Stimulated activated CD4-positive, alpha-beta T cell treated with anti-CD3 and anti-CD28 coated beads, Interleukin-1b, Interleukin-23, amount 100 ng/mL, for 48 hours (primary cell): Measurements from ENCODE around the gene SLC4A8.
"Not testable (repeated sequence)": the region's sequence is repeated elsewhere in the genome, so short reads cannot be mapped to it uniquely, and the experiment has no call there.

Source experiments
- DNase-seq: peaks from one replicate; pipeline ENCODE4 v3.0.0-alpha.2; 2020

The SLC4A8 gene

DNA sequence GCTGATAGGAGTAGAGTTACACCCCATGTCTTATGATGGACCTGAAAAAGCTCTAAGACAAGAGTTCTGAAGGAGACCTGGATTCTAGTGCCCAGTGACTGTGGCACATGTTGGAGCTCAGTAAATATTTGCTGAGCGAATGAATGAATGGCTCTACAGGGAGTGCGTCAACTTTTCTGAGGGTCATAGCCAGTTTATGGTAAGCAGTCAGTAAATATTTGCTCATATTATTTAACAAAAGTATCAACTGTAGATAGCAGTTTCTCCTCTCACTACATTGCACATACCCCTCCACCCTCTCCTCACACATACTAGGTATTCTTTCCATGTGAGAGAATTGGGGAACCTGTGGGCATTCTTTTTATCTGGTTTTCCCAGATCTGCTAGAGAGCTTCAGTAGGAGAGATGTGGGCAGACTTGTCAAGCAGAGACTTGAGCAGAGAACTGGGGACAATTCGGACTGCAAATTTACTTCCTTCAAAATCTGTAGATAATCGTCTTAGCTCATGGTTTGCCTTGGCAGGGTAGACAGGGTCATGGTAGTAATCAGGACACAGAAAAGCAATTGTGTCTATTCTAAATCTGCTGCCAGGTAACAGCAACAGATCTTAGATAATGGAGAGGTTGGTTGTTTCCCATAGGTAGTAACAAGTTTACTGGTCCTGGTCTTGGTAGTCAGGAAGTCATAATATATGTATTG lies 5.7 kb downstream of the SLC4A8 start:
- DNase-seq: no peak

DNA sequence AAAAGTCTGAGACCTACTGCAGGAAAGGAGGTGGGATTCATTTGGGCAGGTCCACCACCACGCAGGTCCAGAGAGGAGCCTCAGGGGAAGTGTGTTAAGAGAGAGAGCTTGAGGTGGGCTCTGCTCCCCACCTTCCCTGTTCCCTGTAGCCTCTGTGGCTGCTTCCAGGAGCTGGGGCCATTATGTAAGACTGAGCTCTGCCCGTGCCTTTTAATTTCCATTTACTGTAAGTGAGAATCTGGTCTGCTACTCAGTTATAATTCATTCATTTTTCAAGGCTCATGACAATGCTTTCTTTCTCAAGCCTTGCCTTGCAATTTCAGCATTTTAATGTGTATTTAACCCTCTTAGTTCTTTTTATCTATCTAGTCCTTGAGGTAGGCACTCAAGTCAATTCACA lies 8.3 kb downstream of the SLC4A8 start:
- no peak for DNase-seq

DNA sequence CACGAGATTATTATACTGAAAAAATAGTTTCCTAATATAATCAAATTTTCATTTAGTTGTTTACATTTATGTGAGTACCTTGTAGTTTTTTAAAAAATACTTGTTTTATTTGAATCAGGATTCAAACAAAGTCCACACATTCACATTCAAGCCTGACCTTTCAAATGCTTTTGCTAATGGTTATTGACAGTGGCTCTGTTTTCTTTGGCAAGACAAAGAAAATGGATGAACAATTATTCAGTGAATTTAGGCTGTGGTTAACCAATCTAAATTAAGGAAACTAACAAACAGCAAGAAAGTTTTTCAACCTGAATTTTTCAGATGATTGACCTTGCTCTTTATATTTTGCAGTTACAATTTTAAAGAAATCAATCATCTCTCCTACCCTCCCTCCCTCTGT lies 9.7 kb downstream of the SLC4A8 start:
- DNase-seq: no peak

DNA sequence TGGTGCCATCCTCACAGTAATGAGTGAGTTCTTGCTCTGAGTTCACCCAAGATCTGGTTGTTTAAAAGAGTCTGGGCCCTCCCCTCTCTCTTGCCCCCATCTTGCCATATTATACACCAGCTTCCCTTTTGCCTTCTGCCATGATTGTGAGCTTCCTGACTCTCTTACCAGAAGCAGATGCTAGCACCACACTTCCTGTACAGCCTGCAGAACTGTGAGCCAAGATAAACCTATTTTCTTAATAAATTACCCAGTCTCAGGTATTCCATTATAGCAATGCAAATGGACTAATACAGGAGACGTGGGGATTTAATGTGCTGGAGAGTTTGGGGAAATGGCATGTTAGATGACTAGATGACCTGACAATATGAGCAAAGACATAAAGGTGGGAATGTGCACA lies 12.8 kb downstream of the SLC4A8 start:
- no peak for DNase-seq

DNA sequence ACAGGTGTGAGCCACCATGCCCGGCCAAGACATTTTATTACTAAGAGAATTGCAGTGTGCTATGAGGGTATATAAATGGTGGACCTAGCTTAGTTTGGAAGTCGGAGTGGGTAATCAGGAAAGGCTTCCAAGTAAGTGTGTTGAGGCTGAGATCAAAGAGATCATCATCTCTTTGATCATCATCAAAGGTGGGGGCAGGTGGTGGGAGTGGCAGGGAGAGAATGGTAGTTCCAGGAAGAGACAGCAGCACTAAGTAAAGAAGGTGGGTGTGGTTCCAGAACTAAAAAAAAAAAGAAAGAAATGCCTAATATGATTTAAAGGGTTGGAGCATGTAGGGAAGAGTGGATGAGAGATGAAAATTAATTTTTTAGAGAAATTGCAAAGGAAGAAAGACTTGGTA lies 14.7 kb downstream of the SLC4A8 start:
- no peak for DNase-seq

DNA sequence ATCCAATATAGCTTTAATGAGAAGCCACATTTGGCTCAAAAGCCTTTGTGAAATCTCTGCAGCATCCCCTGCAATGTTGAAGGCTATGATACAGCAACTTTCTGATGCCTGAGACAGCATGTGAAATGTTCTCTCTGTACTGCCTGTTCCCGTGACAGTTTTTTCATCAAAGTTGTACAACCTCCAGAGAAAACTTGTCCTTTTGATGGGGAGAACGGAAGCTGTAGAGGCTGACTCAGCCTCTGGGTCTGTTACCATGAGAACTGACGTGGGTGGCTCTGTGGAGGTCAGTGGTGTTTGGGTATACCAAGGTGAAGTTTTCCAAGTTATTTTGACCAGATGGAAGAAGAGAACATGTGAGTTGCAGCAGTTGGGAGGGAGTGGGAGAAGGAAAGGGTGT lies 17.0 kb downstream of the SLC4A8 start:
- no peak for DNase-seq

DNA sequence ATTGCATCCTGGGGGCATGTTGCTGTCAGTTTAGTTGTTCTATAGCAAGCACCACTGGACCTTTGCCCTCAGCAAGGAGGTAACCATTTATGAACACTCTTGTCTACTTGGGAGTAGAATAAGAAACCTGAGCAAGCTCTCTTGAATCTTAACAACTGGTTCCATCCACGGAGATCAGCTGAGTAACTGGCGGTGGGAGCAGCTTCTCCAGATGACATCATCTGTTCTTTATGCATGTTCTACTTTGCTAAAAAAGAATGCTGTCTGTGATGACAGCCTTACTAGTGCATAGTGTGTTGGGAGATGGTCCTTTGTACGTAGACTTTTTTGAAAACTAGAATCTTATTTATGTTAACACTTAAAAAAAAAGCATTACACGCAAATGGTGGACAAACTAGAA lies 17.7 kb downstream of the SLC4A8 start:
- DNase-seq: no peak

DNA sequence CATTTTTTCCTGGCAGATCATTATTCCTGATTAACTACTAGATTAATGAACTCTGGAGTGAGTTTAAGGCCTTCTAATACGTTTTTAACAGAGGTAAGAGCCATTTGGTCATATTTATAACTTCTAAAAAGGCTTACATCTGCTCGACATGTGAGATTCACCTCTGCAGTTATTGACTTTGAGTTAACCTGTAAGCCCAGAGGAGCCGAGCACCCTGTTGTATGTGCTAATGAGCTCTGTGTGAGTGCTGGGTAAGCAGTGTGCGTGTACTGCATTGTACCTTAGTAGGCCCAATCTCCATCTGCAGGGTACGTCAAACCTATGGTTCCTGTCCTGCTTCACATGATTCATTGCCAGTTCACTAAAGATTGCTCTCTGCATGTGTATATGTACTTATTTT lies 18.9 kb downstream of the SLC4A8 start:
- no peak for DNase-seq

DNA sequence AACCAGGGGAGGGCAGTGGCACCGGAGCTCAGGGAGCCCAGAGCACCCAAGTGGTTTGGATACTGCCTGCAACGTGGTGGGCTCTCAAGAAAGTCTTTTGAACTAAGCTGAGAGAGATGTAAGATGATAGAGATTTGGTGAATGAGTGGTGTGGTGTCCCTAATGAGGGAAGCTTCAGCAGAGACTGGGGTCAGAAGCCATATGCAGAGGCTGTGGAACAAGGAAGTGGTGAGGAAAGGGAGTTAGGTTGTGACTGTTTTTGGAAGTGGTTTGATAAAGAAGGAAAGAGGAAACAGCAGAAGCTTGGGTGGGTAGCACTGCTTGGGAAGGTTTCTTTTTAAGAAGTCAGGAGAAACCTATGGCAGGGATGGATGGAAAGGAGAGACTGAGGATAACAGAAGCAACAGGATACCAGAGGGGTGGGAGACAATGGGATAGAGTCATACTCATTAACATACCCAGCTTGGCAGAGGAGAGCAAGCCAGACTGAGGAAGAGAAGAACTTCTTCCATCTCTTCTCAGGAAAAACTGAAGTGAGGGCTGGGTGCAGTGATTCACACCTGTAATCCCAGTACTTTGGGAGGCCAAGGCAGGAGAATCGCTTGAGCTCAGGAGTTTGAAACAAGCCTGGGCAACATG lies 24.1 kb downstream of the SLC4A8 start:
- DNase-seq: no peak

DNA sequence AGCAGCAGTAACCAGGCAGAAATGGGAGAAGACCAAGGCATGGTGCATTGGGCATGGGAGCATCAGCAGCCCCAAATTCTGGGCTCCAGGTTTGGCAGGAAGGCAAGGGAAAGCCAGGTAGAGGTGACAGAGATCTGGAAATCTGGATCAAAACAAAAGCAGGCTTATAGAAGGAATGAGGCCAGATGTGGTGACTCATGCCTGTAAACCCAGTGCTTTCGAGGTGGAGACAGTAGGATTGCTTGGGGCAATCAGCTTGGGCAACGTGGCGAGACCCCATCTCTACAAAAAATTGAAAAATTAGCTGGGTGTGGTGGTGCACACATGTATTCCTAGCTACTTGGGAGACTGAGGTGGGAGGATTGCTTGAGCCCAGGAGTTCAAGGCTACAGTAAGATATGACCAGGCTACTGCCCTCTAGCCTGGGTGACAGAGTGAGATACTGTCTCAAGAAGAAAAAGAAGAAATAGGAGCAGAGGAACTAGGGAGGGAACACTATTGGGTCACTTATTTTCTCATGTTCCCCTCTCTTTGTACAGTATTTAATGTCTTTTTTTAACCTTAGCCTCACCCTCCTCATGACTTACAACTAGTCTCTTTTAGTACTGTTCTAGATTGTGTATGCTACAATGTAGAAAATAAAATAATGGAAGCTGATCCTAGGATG lies 25.1 kb downstream of the SLC4A8 start:
- no peak for DNase-seq

DNA sequence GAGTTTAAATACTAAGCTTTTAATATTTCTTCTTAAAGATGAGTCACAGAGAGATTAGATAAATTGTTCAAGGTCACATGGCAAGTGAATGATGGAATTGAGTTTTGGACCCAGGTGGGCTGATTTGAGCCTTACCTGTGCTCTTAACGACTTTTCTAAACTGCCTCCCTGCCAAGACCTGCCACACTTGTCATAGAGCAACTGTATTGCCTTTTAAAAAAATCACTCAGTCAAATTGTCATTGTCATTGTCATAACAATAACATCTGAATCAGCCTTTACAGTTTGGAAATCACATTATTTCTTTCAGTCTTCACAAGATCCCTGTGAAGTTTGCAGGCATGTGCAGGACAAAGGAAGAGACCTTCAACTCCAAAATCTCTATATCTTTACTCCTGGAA lies 25.7 kb downstream of the SLC4A8 start:
- DNase-seq: no peak

DNA sequence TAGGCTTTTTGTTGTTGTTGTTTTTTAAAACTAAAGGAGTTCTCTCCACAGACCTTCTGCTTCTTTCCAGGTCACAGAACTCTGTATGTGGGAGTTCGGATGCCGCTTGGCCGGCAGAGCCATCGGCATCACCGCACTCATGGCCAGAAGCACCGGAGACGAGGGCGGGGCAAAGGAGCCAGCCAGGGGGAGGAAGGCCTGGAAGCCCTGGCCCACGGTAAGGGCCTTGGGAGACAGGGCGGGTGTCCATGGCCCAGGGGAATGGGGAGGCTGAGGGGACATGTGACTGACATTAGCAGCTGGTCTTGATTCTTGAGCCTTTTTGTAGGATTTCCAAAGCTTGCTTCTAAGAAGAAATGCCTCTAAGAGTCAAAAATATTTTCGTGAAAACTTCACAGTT lies 26.2 kb downstream of the SLC4A8 start:
- no peak for DNase-seq

DNA sequence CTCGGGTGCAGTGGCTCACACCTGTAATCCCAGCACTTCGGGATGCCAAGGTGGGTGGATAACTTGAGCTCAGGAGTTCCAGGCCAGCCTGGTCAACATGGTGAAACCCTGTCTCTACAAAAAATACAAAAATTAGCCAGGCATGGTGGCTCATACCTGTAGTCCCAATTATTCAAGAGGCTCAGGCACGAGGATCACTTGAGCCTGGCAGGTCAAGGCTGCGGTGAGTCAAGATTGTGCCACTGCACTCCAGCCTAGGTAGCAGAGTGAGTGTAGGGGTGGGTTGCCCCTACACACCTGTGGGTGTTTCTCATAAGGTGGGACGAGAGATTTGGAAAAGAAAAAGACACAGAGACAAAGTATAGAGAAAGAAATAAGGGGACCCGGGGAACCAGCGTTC lies 29.4 kb downstream of the SLC4A8 start:
- DNase-seq: not testable (repeated sequence)

DNA sequence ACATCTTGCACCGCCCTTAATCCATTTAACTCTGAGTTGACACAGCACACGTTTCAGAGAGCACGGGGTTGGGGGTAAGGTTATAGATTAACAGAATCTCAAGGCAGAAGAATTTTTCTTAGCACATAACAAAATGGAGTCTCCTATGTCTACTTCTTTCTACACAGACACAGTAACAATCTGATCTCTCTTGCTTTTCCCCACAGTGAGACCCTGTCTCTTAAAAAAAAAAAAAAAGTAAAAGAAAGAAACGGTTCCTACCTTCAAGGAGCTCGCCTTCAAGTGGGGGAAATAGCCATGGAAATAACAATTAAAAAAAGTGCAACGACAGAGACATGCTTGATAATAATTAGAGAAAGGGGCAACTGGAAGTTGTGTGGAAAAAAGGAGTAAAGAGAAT lies 30.4 kb downstream of the SLC4A8 start:
- DNase-seq: not testable (repeated sequence)

DNA sequence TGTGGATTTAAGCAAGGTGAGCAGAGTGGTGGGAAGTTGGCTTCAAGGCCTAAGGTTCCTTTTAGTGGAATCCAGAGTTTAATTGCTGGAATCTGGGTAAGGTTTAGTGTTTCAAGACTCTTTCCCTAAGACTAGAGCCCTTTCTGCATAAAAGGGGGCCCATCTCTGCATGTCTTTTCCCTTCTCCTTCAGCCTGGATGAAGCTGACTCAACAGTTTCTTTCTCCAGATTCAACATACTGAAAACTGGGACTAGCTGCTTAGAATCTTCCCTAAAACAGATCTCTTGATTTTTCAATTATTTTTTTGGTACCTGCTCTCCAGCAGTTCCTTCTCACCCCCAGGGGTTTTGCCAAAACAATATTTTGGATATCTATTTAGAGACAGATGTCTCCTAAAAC lies 34.0 kb downstream of the SLC4A8 start:
- DNase-seq: no peak

DNA sequence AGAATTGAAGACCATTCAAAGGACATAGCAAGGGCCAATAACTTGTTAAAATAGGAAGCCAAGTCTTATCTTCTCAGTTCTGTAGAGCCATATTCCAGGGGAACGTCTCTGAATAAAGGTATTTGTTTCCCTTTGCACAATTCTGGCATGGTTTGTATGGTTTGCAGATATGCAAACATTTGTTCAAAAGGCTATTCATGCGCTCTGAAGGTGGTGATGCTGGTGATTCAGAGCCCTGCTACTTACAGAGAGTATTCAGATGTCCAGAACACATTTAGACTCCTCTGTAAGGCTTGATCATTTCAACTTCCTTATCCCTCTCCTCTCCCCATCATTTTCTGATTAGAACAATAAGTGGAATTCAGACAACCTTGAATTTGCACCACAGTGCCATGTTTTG lies 35.9 kb downstream of the SLC4A8 start:
- DNase-seq: no peak

DNA sequence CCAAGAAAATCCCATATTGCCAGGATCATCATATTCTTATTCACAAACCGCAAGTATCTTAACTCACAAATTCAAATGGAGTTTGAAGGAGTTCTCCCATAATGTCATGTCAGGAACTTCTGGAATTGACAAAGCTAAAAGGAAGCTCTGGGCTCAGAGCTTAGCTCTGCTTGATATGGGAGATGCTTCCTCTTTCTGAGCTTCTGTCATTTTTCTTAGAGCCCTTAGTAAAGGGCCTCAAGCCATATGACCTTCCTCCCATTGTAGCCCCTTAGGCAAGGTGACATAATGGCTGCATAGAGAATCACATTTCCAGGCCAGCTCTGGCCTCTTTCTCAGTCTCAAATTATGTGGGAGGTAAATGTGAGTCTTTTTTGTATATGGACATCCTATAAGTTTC lies 40.9 kb downstream of the SLC4A8 start:
- no peak for DNase-seq

DNA sequence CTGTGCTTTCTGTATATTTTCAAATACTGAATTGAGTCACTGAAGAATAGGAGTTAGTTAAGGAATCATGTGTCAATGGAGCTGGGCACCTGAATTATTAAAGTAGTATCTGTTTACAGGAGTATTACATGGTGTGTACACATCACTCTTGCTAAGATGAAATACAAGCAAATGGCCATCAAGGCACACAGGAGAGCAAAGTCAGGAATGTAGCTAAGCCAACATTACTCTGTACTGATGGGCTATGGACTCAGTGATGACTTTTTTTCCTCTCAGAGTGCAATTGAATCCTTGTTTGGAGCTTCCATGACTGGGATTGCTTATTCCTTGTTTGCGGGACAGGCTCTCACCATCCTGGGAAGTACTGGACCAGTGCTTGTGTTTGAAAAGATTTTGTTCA lies 45.5 kb downstream of the SLC4A8 start:
- no peak for DNase-seq

DNA sequence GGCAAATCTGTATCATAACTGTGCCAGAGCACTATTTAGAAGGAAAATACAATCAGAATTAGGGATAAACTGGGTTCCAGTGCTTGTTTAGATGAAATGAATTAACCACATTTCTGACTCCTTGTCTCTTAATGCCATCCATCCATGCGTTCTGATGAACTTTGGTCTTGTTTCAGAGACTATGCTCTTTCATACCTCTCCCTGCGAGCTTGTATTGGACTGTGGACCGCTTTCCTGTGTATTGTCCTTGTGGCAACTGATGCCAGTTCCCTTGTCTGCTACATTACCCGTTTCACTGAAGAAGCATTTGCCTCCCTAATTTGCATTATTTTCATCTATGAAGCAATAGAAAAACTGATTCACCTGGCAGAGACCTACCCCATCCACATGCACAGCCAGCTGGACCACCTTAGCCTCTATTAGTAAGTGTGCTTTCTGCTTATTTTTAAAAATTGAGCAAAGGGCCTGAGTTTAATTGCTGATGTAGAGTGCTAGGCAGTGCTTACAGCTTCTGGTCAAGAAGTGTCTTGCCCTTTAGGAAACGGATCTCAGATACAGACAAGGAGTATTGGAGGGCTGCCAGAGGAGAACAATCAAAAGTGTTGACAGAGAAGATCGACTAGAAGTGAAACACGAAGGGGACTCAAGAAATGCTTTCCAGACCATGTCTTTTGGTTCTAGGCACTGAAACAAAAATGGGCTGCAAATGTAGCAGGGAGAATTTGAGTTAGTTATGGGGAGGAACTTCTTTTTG lies 46.7 kb downstream of the SLC4A8 start:
- DNase-seq: no peak

DNA sequence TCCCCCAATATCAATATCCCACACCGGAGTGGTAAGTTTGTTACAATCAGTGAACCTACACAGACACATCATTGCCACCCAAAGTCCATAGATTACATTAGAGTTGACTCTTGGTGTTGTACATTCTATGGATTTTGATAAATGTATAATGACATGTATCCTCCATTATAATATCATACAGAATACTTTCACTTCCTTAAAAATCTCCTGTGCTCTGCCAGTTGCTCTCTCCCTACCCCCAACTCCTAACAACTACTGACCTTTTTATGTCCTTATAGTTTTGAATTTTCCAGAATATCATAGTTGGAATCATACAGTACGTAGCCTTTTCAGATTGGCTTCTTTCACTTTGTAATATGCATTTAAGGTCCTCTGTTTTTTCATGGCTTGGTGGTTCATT lies 48.4 kb downstream of the SLC4A8 start:
- no peak for DNase-seq

DNA sequence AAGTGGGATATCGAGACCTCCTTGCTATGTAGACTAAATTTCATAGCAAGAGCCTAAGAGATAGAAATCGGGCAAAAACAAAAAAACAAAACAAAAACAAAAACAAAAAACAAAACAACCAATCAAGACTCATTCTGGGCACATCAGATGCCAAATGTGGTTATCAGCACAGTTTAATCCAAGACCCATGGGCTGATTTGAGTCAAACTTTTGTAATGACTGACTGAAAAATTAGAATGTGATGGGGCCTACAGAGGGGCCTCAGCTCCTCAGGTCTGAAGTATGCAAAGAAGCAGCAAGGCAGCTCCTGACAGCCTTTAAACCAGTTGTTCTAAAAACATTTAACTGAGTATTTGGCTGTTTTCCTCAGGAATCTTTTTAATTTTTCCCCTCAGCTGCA lies 49.3 kb downstream of the SLC4A8 start:
- DNase-seq: no peak

DNA sequence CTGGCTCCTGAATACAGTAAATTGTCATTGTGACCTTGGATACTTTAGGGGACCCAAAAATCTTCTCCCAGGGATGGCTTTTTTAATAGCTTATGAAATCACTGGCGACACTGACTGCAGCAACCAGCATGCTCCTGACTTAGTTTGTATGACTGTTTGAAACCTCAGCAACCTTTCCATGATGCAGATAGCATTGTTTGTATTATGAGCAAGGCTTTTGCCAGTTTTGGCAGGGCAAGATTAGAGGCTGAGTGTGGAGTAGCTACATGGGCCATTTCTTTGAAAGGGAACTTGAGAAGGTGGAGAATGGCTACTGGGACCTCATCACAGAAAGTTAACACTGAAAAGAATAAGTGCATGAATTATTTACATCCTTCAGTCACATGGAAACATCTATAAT lies 50.9 kb downstream of the SLC4A8 start:
- DNase-seq: no peak

DNA sequence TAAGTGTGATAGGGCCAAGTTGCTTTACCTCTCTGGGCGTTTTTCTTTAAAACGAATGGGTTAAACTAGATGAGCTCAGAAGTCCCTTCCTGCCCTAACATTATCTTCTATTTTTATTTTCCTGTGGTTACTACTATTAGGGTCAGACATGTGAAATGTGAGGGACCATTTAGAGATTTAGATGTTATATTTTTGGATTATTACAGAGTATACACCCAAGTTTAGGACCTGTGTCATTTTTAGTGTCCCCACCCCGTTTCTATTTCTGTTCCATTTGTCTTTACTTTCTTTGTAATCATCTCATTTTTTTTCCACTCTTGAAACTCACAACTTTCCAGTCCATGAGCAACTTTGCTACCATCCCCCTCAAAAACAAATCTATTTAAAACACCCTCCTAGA lies 56.3 kb downstream of the SLC4A8 start:
- no peak for DNase-seq
